GM10266 (cell line): ENCODE measurements around the gene HOXA5.

Experiments
- DNase-seq: peaks from one replicate; pipeline ENCODE4 v3.0.0; 2012; ENCODE audit errors: extremely low spot score
- CTCF ChIP-seq: IDR thresholded peaks from 2 replicates; pipeline ENCODE4 v1.5.1; 2012; ENCODE audit warnings: mild to moderate bottlenecking, low read depth; ENCODE audit not compliant: control insufficient read depth, insufficient read depth; ENCODE audit errors: missing control alignments

HOXA5 gene

GRCh38 chr7:27143023-27143949, at the start of gene HOXA5:
HOXA5 (minus strand) TSS chr7:27143681; CDS start chr7:27143607, 74 bp downstream.
- TF ChIP-seq CTCF = no peak
- DNase-seq = no peak

- no peak for DNase-seq
- no peak for TF ChIP-seq CTCF
Observed at GRCh38 chr7:27192546-27193334, 49.3 kb upstream of the HOXA5 start.

GRCh38 chr7:27191833-27192545, 48.5 kb upstream of the HOXA5 start:
- DNase-seq = no peak
- TF ChIP-seq CTCF = no peak

GRCh38 chr7:27191161-27191731, 47.8 kb upstream of the HOXA5 start:
- no peak for TF ChIP-seq CTCF
- no peak for DNase-seq

GRCh38 chr7:27189997-27190748, 46.7 kb upstream of the HOXA5 start:
- no peak for DNase-seq
- no peak for TF ChIP-seq CTCF

- no peak for DNase-seq
- no peak for TF ChIP-seq CTCF
Observed at GRCh38 chr7:27189295-27189996, 46.0 kb upstream of the HOXA5 start.
